HG03066 (cell line): Measurements from ENCODE around the gene ASPRV1.

Source experiments
- ATAC-seq: cut with Tn5 transposase; IDR thresholded peaks from one replicate; pipeline ENCODE4 v1.9.1; 2021; ENCODE audit warnings: low read depth; ENCODE audit not compliant: unreplicated experiment

ASPRV1 gene

DNA sequence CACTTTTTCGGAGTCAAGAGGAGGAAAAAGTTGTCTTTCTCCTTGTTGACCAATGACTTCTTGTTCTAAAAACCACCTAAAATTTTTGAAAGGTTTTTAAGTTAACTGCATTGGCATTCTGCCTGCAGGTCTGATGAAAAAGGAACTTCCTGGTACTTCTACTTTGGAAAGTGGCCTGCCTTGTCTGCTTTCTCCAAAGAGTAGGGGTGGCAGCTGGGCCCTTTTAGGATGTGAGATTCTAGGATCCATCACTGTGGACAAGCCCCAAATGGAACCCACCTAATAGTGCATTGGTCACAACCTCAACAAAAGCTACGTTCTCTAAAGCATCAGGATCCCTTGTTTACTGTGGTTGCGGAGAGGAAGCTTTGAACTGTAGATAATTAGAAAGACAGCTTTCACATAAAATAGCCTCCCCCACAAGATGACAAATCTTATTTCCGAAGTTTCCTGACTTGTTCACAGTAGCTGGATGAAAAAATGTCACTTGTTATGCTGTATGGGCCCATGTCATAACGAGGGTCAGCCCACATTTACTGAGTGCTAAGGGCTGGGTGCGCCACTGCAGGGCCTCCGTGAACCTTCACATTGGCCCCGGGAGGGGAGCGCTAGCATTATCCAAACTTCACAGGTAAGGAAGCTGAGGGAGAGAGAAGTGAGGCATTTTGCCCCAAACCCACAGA lies 17.4 kb downstream of the ASPRV1 start:
- no peak for ATAC-seq

DNA sequence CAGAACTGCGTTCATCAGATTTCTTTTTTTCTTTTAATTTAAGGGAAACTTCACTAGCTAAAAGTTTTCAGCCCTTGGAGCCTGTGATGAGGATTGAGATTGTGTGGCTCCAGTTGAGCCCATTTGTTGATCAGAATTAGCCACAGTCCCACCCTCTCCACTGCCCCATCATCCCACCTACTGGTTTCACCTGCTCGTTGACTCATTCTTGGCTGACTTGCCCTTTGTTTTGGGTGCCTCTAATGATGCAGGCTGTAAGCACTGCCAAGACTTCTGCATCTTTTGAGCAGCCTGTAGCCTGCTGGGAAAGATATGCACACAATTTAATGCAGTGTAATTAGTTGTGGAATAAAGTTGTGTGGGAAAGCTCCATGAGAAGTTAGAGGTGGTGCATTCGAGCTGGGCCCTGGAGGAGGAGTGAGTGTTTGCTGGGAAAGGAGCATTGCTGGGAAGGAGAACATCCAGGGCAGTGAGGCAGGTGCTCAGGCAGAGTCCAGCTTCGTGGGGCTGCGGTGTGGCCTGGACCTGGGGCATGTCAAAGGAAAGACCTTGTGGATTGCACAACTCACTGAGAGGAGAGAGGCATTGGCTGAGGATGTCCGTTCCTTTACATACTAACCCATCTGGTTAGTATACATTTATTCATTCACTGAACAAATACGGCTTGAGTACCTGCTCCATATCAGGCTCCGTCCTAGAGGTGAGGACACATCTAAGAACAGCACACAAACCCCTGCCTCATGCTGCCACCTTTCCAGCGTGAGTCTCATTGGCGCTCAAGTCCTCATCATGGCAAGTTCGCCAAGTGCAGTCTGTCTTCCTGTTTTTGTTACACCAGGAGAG lies 18.2 kb downstream of the ASPRV1 start:
- ATAC-seq, result no peak

DNA sequence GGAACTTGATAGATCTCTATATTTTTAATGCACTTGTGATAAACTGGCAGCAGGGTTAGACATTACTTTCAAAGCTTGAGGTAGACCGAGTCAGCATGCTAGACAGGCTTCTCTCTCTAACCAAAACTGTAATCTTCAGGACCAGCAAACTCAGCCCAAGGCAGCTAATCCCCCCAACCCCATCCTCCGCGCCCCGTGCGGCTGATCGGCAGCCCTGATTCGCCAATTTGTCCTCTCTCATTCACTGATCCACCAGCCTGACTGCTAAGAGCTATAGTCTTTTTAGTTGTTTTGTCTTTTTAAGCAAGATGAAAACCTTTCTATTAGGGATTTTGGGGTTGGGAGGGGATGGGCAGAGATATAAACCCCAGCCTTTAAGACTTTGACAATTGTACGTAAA lies 20.7 kb downstream of the ASPRV1 start:
- no peak for ATAC-seq

DNA sequence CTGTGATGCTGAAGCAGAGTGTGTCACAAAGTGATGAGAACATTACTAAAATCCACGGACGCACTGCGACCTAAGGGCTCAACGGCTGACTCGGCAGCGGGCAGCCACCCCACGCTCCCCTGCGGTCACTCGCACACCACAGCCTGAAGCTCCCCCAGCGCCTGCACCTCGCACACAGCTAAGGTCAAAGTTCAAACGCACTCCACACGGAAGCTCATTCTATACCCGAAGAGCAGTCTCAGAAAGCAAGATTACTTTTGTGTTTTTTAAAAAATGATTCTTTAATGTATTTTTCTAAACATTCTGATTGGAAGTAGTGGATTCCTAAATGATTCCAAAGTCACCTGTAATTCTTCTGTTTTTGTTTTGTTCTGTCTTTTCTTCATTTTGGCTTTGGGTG lies 21.7 kb downstream of the ASPRV1 start:
- no peak for ATAC-seq

DNA sequence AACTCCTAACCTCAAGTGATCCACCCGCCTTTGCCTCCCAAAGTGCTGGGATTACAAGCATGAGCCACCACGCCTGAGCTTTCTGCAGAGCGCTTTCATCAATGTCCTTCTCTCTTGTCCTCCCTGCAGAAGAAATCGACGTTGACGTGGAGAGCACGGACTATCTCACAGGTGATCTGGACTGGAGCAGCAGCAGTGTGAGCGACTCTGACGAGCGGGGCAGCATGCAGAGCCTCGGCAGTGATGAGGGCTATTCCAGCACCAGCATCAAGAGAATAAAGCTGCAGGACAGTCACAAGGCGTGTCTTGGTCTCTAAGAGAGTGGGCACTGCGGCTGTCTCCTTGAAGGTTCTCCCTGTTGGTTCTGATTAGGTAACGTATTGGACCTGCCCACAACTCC lies 23.5 kb downstream of the ASPRV1 start:
- no peak for ATAC-seq

DNA sequence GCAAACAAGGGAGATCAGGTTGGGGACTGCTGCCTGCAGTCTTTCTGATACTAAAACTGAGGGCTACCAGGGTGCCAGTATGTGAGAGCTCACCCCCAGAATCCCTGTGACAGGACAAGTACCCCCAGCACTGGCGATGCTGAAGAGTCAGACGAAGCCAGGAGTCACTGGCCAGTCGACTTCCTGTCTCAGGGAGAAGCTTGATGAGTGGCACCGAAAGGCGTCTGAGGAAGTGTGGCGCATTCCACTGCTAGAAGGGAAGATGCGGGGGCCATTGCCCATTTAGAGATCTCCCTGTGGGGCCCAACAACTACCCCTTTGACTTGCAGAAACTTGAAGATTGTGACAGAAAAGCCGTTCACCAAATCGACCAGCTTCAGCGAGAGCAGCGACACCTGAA lies 24.5 kb downstream of the ASPRV1 start:
- no peak for ATAC-seq

DNA sequence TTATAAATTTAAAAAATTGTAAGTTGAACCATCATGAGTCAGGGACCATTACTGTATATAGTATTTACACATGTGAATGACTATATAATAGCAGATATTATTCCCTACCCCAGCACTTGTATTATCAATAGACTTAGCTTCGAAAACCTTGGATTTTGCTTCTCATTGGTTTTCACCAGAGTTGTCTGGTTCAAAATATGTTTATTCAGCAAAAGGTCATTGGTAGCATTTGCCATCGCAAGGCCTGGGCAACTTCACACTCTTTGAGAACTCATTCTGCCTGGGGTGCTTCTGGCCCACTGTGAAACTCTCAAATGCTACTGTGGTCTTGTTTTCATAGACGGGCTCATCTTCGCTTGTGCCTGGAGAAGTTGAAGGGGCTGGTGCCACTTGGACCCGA lies 26.4 kb downstream of the ASPRV1 start:
- no peak for ATAC-seq

DNA sequence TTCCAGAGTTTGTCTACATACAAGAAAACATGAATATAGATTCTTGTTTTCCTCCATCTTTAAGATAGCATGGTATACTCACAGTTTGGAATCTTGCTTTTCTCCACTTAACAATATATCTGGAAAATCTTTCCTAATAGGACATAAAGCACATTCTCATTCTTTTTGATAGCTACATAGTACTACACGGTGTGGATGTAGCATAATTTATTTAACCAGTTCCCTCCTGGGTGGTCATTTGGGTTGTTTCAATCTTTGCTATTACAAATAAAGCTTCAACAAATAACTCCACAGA lies 26.9 kb downstream of the ASPRV1 start:
- no peak for ATAC-seq

DNA sequence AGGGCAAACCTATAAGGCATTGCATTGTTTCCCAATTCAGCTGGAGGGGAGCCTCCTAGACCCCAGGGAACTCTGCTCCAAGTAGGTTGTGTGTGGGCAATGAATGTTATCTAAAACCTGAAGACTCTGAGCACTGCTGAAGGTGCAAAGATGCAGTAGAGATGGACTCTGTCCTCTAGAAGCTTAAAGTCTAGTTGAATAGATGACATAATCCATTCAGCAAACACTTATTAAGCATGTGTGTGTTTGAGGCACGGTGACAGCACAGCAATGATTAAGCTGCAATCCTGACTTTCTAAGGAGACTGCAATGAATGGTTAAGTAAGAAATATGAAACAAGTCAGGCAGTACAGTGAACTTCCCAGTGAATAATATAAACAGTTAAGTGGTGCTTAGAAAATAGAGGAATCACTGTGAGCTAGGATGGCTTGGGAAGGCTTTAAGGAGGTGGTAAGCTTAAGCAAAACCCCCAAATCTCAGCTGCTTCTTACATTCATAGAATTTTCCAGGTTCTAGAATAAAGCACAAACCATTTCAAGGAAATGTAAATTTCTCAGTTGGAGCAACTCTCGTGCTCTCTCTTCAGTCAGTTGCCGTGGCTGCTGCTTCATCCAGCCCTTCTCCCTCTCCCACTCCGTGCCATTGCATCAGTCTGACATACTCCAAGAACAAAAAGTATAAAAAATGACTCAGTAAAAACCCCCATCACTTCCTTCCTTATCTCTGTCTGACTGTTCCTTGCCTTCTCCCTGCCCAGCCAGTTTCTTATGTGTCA lies 27.4 kb downstream of the ASPRV1 start:
- ATAC-seq, result no peak

DNA sequence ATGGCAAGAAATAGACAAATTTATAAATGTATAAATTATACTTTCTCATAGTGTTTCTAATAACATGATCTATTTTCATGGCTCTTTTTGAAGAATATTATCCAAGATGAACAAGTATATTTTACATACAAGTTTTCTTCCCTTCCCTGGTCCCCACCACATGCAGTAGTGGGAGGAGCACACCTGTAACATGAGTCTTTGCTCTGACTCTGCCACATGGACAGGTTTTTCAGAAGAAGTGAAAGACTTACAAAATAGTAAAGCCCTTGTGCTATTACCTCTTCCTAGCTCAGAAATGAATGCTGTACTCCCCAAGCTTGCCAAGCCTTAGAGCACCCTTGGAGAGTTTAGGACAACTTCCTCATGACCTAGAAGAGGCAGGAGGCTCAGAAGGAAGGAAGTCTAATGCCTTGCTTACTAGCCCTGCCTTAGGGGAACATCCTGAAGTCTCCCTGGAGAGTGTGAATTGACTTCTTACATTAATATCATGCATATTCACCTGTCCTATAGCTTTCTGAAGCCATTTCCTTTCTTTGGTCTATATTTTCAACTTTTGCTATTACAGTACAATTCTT lies 28.1 kb downstream of the ASPRV1 start:
- ATAC-seq, result no peak

DNA sequence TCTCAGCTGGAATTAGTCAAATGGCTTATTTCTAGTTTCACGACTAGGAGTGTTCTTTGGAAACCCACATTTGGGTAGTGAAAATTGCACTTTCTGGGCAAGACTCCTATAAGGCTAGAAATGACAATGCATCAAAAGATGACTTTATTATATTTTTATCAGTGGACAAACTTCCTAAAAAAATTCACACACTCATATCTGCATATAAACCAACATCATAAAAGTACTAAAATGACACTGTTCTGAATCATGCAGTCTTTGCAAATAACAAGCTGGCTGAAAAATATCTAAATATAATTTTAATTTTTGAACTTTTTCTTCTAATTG lies 28.9 kb downstream of the ASPRV1 start:
- ATAC-seq, result no peak

DNA sequence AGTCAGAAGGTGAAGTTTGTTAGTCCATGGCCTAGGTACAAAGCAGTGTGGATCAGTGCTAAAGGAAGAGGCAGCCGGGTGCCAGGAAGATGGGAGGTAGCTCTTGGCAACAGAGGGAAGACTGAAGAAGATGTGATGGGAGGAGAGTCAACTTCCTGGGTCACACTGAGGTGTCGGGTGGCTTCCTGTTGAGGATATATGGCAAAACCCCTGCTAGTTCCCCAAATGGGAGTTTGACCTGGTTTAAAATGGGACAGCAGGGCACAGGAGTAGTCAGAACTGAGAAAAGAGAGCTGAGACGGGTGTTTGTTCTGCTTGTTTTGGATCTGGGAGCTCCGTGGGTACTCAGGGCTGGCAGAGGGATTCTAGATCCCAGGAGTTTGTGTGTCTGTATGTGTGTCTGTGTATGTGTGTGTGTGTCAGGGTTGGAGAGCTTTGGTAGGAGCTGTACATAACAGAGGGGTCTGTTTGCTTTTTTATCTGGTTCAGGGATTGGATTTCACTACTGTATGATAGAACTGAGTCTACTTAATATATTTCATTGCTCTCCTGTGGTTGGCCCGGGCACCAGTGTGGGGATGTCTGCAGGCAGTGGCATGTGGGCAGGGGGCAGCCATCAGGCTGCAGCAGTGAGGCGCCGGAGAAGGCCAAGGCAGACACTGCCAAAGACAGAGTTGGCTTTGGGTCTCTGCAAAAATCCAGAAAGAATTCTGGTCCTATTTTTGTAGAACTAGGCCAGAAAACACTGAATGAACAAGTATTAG lies 29.4 kb downstream of the ASPRV1 start:
- ATAC-seq, result no peak

DNA sequence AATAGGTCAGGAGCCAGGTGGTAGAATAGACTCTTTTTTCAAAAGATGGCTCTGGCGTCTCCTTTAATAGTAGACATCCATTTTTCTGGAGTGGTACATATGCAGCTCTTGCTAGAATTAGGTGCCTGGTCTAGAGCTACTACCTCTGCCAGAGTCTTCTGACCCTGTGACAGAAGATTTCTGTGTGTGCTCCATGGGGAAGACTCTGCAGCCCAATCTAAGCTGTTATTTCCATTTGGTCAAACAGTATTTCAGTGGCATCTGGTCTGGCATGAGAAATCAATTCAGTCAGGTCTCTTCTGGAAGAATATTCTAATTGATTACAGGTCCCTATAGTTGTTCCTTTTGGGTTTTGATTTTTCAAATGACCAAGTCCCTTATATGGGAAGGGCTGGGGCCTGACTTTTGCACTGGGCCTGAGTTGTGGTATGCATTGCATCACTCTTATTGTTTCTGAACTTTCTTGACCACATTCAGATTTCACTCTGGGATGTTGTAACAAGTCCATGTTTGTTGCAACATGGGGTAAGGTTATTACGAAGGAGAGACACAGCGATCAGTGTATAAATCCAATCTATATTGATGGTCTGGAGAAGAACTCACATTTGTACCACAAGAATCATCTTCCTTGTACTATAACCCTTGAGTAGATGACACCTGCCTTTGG lies 34.4 kb downstream of the ASPRV1 start:
- ATAC-seq, result no peak

DNA sequence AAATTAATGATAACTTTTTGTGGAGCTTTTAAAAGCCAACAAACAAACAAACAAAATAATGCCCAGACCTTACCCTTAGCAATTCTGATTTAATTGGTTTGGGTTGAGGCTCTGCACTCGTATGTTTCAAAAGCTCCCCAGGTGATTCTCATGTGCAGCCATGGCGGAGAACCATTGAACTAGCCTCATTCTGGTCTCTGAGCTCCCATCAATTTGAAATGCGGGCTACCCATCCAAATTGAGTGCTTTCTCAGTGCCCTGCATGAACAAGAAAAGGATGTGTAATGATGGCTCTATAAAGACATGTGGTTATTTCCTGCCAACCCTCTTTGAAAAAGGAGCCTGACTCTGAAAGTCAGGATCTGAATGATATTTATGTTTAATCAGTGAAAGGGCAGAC lies 38.3 kb downstream of the ASPRV1 start:
- ATAC-seq, result no peak

DNA sequence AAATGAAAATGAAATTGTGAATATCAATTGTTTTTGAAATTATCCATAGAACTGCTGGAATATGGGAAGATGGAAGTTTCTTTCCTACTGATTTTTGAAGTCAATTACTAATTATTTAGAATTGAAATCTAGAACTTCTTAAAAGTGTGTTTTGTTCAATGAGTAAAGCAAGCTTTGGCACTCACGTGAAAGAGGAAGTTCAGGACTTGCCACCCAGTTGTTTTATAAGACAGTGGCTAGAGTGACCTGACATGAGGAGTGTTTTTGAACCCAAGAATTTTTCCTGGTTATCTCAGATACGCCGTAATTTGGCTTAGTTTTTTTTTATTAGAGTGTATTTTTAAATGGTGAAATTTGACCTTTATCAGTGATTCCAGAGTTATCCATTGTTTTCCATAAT lies 43.0 kb downstream of the ASPRV1 start:
- no peak for ATAC-seq

DNA sequence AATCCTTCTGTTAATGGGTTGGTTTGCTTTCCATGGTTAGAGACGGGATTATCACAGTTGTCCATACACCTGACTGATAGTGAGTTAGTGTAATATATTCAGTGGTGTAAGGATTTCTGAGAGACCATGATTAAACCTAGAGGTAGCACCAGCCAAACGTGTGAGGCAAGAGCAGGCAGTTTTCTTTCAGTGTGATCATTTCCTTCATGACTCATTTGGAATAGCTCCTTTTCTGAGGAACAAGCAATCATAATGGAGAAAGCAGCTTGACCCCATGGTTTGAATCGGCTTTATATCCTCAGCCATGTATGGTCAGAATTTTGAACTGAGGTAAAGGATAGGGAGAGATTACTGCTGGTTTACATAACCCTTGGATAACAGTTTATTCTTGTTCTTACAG lies 43.6 kb downstream of the ASPRV1 start:
- no peak for ATAC-seq

DNA sequence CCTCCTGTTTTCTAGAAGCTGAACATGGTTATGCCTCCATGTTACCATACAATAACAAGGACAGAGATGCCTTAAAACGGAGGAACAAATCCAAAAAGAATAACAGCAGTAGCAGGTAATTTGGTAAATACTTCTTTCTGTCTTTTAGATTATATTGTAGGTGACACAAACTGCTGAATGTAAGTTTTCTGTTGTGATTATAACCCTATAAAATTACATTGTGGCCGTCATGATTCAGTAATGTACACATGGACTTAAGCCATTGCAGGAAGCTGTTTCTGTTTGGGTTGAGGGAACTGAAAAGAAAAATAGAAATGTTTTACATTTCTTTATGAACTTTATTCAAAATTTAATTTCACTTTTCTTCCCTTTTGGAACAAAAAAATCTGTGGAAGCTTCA lies 45.3 kb downstream of the ASPRV1 start:
- ATAC-seq, result no peak

DNA sequence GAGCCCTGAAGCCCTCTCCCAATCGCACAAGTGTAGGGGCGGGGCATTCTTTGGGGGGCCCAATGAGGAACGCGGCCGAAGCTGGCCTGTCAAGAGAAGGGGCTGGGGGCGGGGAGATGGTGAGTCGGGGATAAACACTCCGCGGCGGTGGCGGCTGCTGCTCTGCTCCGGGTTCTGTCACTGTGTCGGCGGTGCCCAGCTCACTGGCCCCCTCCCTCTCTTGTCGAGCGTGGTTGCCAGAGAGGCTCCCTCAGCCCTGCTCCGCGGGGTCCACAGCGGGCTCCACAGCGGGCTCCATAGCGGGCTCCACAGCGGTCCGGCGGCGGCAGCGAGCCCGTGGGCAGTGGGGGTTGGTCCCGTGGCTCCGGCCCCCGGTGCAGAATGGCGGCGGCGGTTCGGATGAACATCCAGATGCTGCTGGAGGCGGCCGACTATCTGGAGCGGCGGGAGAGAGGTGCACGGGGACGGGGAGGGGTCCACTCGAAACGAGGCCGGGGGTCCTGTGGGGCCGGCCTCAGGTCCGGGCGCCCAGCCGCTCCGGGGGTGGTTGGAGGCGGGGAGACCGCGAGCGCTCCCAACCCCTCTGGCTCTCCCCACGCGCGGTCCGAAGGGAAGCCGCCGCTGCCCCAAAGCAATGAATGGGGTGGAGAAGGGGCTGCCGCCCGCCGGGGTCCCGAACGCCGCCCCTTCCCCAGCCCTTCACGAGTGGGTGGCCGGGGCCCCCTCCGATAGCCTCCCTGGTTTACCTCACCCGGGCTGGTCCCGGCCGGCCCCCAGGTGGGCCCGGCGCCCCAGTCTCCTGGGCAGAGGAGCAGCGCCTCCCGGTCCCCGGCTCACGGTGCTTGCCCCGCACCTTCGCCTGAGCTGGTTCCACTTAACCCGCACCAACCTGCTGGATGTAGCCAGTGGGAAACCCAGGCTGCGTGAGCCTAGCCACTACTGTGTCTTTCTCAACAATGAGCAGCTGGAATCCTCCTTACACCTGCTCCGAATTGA lies 46.2 kb downstream of the ASPRV1 start, which contains the start of gene MXD1:
TSS of gene MXD1 (plus strand) at position 160 of the 996 bp plus-strand sequence. CDS start at position 382, 222 bp downstream.
- no peak for ATAC-seq
